ENCODE results near the gene ACLY.
"Not testable (repeated sequence)": the region's sequence is repeated elsewhere in the genome, so short reads cannot be mapped to it uniquely, and the experiment has no call there.

Gene ACLY

GRCh38 chr17:41837761-41838538 lies 80.8 kb downstream of the ACLY start, which contains the start of gene KLHL10:
TSS of gene KLHL10 (plus strand) at chr17:41837825. CDS start at chr17:41837933, 108 bp downstream.
- H3K27me3 ChIP-seq (ENCODE audit: control insufficient read depth in 5 of 5, insufficient read depth in 4 of 5, low read length in 5 of 5) = no peaks in the 10 kb centered on the region
- no peaks in the 10 kb centered on the region for H3K9me3 ChIP-seq (ENCODE audit: control insufficient read depth in 5 of 5, low read length in 5 of 5)
- peak within 1 kb of the TSS in 1 of 5 donors; percentile 35 for H3K9ac ChIP-seq (ENCODE audit: low read length in 5 of 5)
- H3K36me3 ChIP-seq (ENCODE audit: control insufficient read depth in 5 of 5, insufficient read depth in 5 of 5, low read length in 5 of 5) = peaks cover 0 to 3% (median 0%) of the 10 kb centered on the region in 5 donors
- peaks cover 2 to 16% (median 16%) of the 10 kb centered on the region in 5 donors for H3K4me1 ChIP-seq (ENCODE audit: control insufficient read depth in 5 of 5, insufficient read depth in 5 of 5, low read length in 5 of 5)
- H3K4me3 ChIP-seq (ENCODE audit: low read depth in 1 of 5, low read length in 5 of 5) = peak within 1 kb of the TSS; percentile 77 to 85 (median 79)
- no peak within 1 kb of the TSS for H3K27ac ChIP-seq (ENCODE audit: low read depth, low read length)

- Histone ChIP-seq H3K27ac (ENCODE audit: low read depth, low read length) (no peak overlapping the region), H3K27me3 (ENCODE audit: control insufficient read depth in 5 of 5, insufficient read depth in 4 of 5, low read length in 5 of 5) (no peaks in the 10 kb centered on the region), H3K36me3 (ENCODE audit: control insufficient read depth in 5 of 5, insufficient read depth in 5 of 5, low read length in 5 of 5) (peaks cover 0 to 10% (median 6%) of the 10 kb centered on the region in 5 donors), H3K4me3 (ENCODE audit: low read depth in 1 of 5, low read length in 5 of 5) (peak overlapping the region; percentile 77 to 85 (median 79)), H3K9me3 (ENCODE audit: control insufficient read depth in 5 of 5, low read length in 5 of 5) (no peaks in the 10 kb centered on the region), H3K9ac (ENCODE audit: low read length in 5 of 5) (peak overlapping the region in 2 of 5 donors; percentile 35 to 71), H3K4me1 (ENCODE audit: control insufficient read depth in 5 of 5, insufficient read depth in 5 of 5, low read length in 5 of 5) (peaks cover 2 to 16% (median 16%) of the 10 kb centered on the region in 5 donors)
These were observed 82.1 kb downstream of the ACLY start for GRCh38 chr17:41836550-41837196.

GRCh38 chr17:41835800-41836549 lies 82.8 kb downstream of the ACLY start, which contains the start of gene NT5C3B:
TSS of gene NT5C3B (minus strand) at chr17:41836232. CDS start at chr17:41836193, 39 bp downstream.
- H3K9me3 ChIP-seq (ENCODE audit: control insufficient read depth in 5 of 5, low read length in 5 of 5) = no peaks in the 10 kb centered on the region
- peaks cover 0 to 15% (median 11%) of the 10 kb centered on the region in 5 donors for H3K36me3 ChIP-seq (ENCODE audit: control insufficient read depth in 5 of 5, insufficient read depth in 5 of 5, low read length in 5 of 5)
- peak within 1 kb of the TSS; percentile 30 to 88 (median 67) for H3K9ac ChIP-seq (ENCODE audit: low read length in 5 of 5)
- H3K4me3 ChIP-seq (ENCODE audit: low read depth in 1 of 5, low read length in 5 of 5) = peak within 1 kb of the TSS; percentile 77 to 85 (median 79)
- H3K4me1 ChIP-seq (ENCODE audit: control insufficient read depth in 5 of 5, insufficient read depth in 5 of 5, low read length in 5 of 5) = peaks cover 2 to 16% (median 16%) of the 10 kb centered on the region in 5 donors
- H3K27ac ChIP-seq (ENCODE audit: low read depth, low read length) = peak within 1 kb of the TSS; percentile 37
- no peaks in the 10 kb centered on the region for H3K27me3 ChIP-seq (ENCODE audit: control insufficient read depth in 5 of 5, insufficient read depth in 4 of 5, low read length in 5 of 5)

GRCh38 chr17:41835214-41835799 lies 83.4 kb downstream of the ACLY start:
- H3K4me1 ChIP-seq (ENCODE audit: control insufficient read depth in 5 of 5, insufficient read depth in 5 of 5, low read length in 5 of 5) = peaks cover 2 to 16% (median 16%) of the 10 kb centered on the region in 5 donors
- peak overlapping the region; percentile 30 to 88 (median 67) for H3K9ac ChIP-seq (ENCODE audit: low read length in 5 of 5)
- peaks cover 4 to 22% (median 16%) of the 10 kb centered on the region in 5 donors for H3K36me3 ChIP-seq (ENCODE audit: control insufficient read depth in 5 of 5, insufficient read depth in 5 of 5, low read length in 5 of 5)
- H3K9me3 ChIP-seq (ENCODE audit: control insufficient read depth in 5 of 5, low read length in 5 of 5) = no peaks in the 10 kb centered on the region
- H3K27ac ChIP-seq (ENCODE audit: low read depth, low read length) = peak overlapping the region; percentile 37
- peak overlapping the region; percentile 77 to 85 (median 78) for H3K4me3 ChIP-seq (ENCODE audit: low read depth in 1 of 5, low read length in 5 of 5)
- no peaks in the 10 kb centered on the region for H3K27me3 ChIP-seq (ENCODE audit: control insufficient read depth in 5 of 5, insufficient read depth in 4 of 5, low read length in 5 of 5)

DNA sequence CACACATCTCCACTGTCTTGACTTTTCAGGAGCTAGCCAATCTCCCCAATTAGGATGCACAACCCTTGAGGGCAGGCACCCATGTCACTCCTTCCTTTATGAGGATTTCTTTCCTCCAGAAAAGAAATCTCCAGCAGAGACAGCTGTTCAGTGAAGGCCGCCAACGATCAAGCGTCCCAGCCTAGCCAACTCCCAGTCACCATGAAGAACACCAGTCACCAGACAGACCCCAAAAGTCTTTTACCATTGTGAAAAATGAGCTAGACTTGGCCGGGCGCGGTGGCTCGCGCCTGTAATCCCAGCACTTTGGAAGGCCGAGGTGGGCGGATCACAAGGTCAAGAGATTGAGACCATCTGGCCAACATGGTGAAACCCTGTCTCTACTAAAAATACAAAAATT lies 88.8 kb downstream of the ACLY start:
- H3K4me3 ChIP-seq (ENCODE audit: low read depth in 1 of 5, low read length in 5 of 5); H3K27ac ChIP-seq (ENCODE audit: low read depth, low read length); H3K9ac ChIP-seq (ENCODE audit: low read length in 5 of 5); H3K9me3 ChIP-seq (ENCODE audit: control insufficient read depth in 5 of 5, low read length in 5 of 5); H3K4me1 ChIP-seq (ENCODE audit: control insufficient read depth in 5 of 5, insufficient read depth in 5 of 5, low read length in 5 of 5); H3K27me3 ChIP-seq (ENCODE audit: control insufficient read depth in 5 of 5, insufficient read depth in 4 of 5, low read length in 5 of 5): not testable (repeated sequence)
- H3K36me3 ChIP-seq (ENCODE audit: control insufficient read depth in 5 of 5, insufficient read depth in 5 of 5, low read length in 5 of 5) = peaks cover 9 to 63% (median 49%) of the 10 kb centered on the region in 5 donors

- H3K4me3 ChIP-seq (ENCODE audit: low read depth in 1 of 5, low read length in 5 of 5) = no peak overlapping the region
- no peak overlapping the region for H3K27ac ChIP-seq (ENCODE audit: low read depth, low read length)
- H3K27me3 ChIP-seq (ENCODE audit: control insufficient read depth in 5 of 5, insufficient read depth in 4 of 5, low read length in 5 of 5) = peaks cover 0 to 5% (median 0%) of the 10 kb centered on the region in 5 donors
- no peak overlapping the region for H3K9ac ChIP-seq (ENCODE audit: low read length in 5 of 5)
- peaks cover 0 to 5% (median 0%) of the 10 kb centered on the region in 5 donors for H3K4me1 ChIP-seq (ENCODE audit: control insufficient read depth in 5 of 5, insufficient read depth in 5 of 5, low read length in 5 of 5)
- no peaks in the 10 kb centered on the region for H3K9me3 ChIP-seq (ENCODE audit: control insufficient read depth in 5 of 5, low read length in 5 of 5)
- peaks cover 6 to 47% (median 34%) of the 10 kb centered on the region in 5 donors for H3K36me3 ChIP-seq (ENCODE audit: control insufficient read depth in 5 of 5, insufficient read depth in 5 of 5, low read length in 5 of 5)
These were observed 93.4 kb downstream of the ACLY start for GRCh38 chr17:41825175-41825845.

DNA sequence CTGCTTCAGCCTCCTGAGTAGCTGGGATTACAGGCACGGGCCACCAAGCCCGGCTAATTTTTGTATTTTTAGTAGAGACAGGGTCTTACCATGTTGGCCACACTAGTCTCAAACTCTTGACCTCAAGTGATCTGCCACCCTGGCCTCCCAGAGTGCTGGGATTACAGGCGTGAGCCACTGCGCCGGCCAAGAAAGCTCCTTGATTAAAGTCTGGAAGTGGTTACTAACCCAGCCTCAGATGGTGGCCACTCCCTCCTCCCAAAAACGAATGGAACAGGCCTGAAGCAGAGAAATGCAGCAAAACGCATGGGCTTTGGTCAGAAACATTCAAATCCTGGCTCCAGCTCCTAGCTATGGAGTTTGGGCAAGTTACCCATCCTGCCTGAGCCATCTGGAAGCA lies 94.7 kb downstream of the ACLY start:
- Histone ChIP-seq H3K27me3 (ENCODE audit: control insufficient read depth in 5 of 5, insufficient read depth in 4 of 5, low read length in 5 of 5) (peaks cover 0 to 8% (median 0%) of the 10 kb centered on the region in 5 donors), H3K4me1 (ENCODE audit: control insufficient read depth in 5 of 5, insufficient read depth in 5 of 5, low read length in 5 of 5) (peaks cover 0 to 5% (median 0%) of the 10 kb centered on the region in 5 donors), H3K9ac (ENCODE audit: low read length in 5 of 5) (peak overlapping the region in 1 of 5 donors; percentile 47), H3K4me3 (ENCODE audit: low read depth in 1 of 5, low read length in 5 of 5) (no peak overlapping the region), H3K36me3 (ENCODE audit: control insufficient read depth in 5 of 5, insufficient read depth in 5 of 5, low read length in 5 of 5) (peaks cover 0 to 36% (median 25%) of the 10 kb centered on the region in 5 donors), H3K9me3 (ENCODE audit: control insufficient read depth in 5 of 5, low read length in 5 of 5) (no peaks in the 10 kb centered on the region), H3K27ac (ENCODE audit: low read depth, low read length) (no peak overlapping the region)

DNA sequence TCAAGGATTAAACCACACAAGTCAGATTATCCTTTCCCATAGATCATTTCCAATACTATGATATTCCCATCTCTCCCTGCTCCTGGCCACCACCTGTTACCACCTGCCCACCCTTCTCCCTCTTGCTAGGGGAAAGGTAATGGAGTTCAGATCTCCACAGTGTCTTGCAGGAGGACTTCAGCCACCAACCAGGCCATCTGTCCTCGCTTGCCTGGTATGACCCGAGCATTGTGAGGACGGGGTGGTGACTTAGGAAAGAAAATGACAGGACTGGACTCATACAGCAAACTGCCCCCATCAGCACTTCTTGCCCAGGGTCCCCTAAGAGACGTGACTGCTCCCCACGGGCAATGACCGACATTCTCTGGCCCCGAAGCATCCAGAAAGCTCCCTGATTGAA lies 95.2 kb downstream of the ACLY start:
- Histone ChIP-seq H3K4me3 (ENCODE audit: low read depth in 1 of 5, low read length in 5 of 5) (no peak overlapping the region), H3K9me3 (ENCODE audit: control insufficient read depth in 5 of 5, low read length in 5 of 5) (no peaks in the 10 kb centered on the region), H3K9ac (ENCODE audit: low read length in 5 of 5) (no peak overlapping the region), H3K27ac (ENCODE audit: low read depth, low read length) (no peak overlapping the region), H3K4me1 (ENCODE audit: control insufficient read depth in 5 of 5, insufficient read depth in 5 of 5, low read length in 5 of 5) (peaks cover 0 to 5% (median 0%) of the 10 kb centered on the region in 5 donors), H3K27me3 (ENCODE audit: control insufficient read depth in 5 of 5, insufficient read depth in 4 of 5, low read length in 5 of 5) (peaks cover 0 to 10% (median 0%) of the 10 kb centered on the region in 5 donors), H3K36me3 (ENCODE audit: control insufficient read depth in 5 of 5, insufficient read depth in 5 of 5, low read length in 5 of 5) (peaks cover 0 to 31% (median 21%) of the 10 kb centered on the region in 5 donors)

GRCh38 chr17:41823141-41823524 lies 95.6 kb downstream of the ACLY start:
- Histone ChIP-seq H3K9me3 (ENCODE audit: control insufficient read depth in 5 of 5, low read length in 5 of 5) (no peaks in the 10 kb centered on the region), H3K9ac (ENCODE audit: low read length in 5 of 5) (no peak overlapping the region), H3K27ac (ENCODE audit: low read depth, low read length) (no peak overlapping the region), H3K4me3 (ENCODE audit: low read depth in 1 of 5, low read length in 5 of 5) (no peak overlapping the region), H3K36me3 (ENCODE audit: control insufficient read depth in 5 of 5, insufficient read depth in 5 of 5, low read length in 5 of 5) (peaks cover 0 to 28% (median 16%) of the 10 kb centered on the region in 5 donors), H3K27me3 (ENCODE audit: control insufficient read depth in 5 of 5, insufficient read depth in 4 of 5, low read length in 5 of 5) (peaks cover 0 to 10% (median 0%) of the 10 kb centered on the region in 5 donors), H3K4me1 (ENCODE audit: control insufficient read depth in 5 of 5, insufficient read depth in 5 of 5, low read length in 5 of 5) (peaks cover 0 to 5% (median 0%) of the 10 kb centered on the region in 5 donors)

Measured in subcutaneous abdominal adipose tissue (tissue), 5 donors.